Brain microvascular endothelial cell (primary cell): Measurements from ENCODE around the gene VAV1.
A peak's percentile ranks its signal among the peaks of the same experiment; 100 is the strongest.

Experiments
- DNase-seq: peaks from one replicate; pipeline ENCODE4 v3.0.0-alpha.2; 2020
- H3K27ac ChIP-seq: fragments of 250-450 bp; sonication (Bioruptor Pico); 2 replicates; pipeline ENCODE4 v1.5.1; 2020; ENCODE audit warnings: mild to moderate bottlenecking, moderate library complexity
- H3K27me3 ChIP-seq: fragments of 250-450 bp; sonication (Bioruptor Pico); replicated peaks from 2 replicates; pipeline ENCODE4 v1.5.1; 2020; ENCODE audit warnings: mild to moderate bottlenecking
- H3K36me3 ChIP-seq: fragments of 250-450 bp; sonication (Bioruptor Pico); replicated peaks from 2 replicates; pipeline ENCODE4 v1.5.1; 2020; ENCODE audit warnings: mild to moderate bottlenecking
- H3K4me3 ChIP-seq: 2 replicates; pipeline ENCODE4 v1.5.1; 2011; ENCODE audit warnings: low read depth, mild to moderate bottlenecking, control low read depth, low read length, moderate library complexity
- CTCF ChIP-seq: IDR thresholded peaks from 2 replicates; pipeline ENCODE4 v1.5.1; 2011; ENCODE audit warnings: low read depth, mild to moderate bottlenecking, moderate library complexity, low read length, control low read depth, inconsistent platforms; ENCODE audit errors: missing control alignments
- in situ Hi-C: cut with HindIII; loops from 2 replicates; pipeline ENCODE4 v1.10.0; 2017; ENCODE audit warnings: low sequenced_read_pairs, low pct_ligation_motif_present

Gene VAV1

GRCh38 chr19:6739390-6739882 is 33.1 kb upstream of the VAV1 start, which contains the start of gene TRIP10:
Gene TRIP10 (plus strand): TSS chr19:6739680. CDS start chr19:6739762, 82 bp downstream.
- Histone ChIP-seq H3K4me3 (peak within 1 kb of the TSS; percentile 85), H3K36me3 (peaks cover 12% of the 10 kb centered on the region), H3K27ac (peak within 1 kb of the TSS; percentile 22), H3K27me3 (no peaks in the 10 kb centered on the region)
- TF ChIP-seq CTCF: no peak
- in situ Hi-C loops: no loop called here
- peak; percentile 54 for DNase-seq

- in situ Hi-C loops: no loop called here
Observed at GRCh38 chr19:6739883-6740588, 32.5 kb upstream of the VAV1 start.

GRCh38 chr19:6740589-6741343 is 31.7 kb upstream of the VAV1 start:
- in situ Hi-C loops: no loop called here
- Histone ChIP-seq H3K27me3 (no peaks in the 10 kb centered on the region), H3K36me3 (peaks cover 15% of the 10 kb centered on the region), H3K4me3 (peak overlapping the region; percentile 85), H3K27ac (no peak overlapping the region)
- TF ChIP-seq CTCF: no peak
- DNase-seq: no peak

More at GRCh38 chr19:6739883-6740588, 32.5 kb upstream of the VAV1 start:
- Histone ChIP-seq H3K36me3 (peaks cover 13% of the 10 kb centered on the region), H3K4me3 (peak overlapping the region; percentile 85), H3K27ac (peak overlapping the region; percentile 22), H3K27me3 (no peaks in the 10 kb centered on the region)
- DNase-seq: no peak
- TF ChIP-seq CTCF: no peak

- no peak overlapping the region for H3K27ac ChIP-seq
- H3K27me3 ChIP-seq: no peaks in the 10 kb centered on the region
- no peak overlapping the region for H3K4me3 ChIP-seq
- in situ Hi-C loops: no loop called here
- TF ChIP-seq CTCF: no peak
- DNase-seq: no peak
- peaks cover 33% of the 10 kb centered on the region for H3K36me3 ChIP-seq
Observed at GRCh38 chr19:6743066-6743465, 29.4 kb upstream of the VAV1 start.

- Histone ChIP-seq H3K36me3 (peaks cover 40% of the 10 kb centered on the region), H3K27ac (peak overlapping the region; percentile 66), H3K27me3 (no peaks in the 10 kb centered on the region), H3K4me3 (no peak overlapping the region)
- DNase-seq: no peak
- in situ Hi-C loops: no loop called here
- no peak for TF ChIP-seq CTCF
Observed at GRCh38 chr19:6743714-6744380, 28.7 kb upstream of the VAV1 start.
